GM21825 (cell line): ENCODE results near the gene KIAA0232.

Source experiments
- ATAC-seq: cut with Tn5 transposase; IDR thresholded peaks from one replicate; pipeline ENCODE4 v1.9.1; 2021; ENCODE audit warnings: mild to moderate bottlenecking, moderate library complexity; ENCODE audit not compliant: unreplicated experiment

Gene KIAA0232

DNA sequence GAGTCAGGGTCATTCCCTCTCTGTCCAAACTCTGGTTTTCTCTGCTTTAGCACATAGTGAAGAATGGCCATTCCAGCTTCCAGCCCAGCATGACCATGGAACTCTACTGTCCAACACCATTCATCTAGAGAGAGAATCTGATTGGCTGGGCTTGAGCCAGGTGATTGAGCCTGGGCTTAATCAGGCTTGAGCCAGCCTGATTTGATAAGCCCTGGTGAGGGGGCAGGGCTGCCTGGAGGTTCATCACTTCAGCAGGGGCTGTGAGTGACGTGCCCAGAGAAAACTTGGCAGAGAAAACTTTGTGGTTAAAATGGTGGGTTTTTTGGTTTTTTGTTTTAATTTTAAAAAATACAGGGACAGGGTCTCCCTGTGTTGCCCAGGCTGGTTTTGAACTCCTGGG is 62.5 kb downstream of the KIAA0232 start:
- no peak for ATAC-seq

GRCh38 chr4:6845574-6845973 is 63.0 kb downstream of the KIAA0232 start:
- no peak for ATAC-seq

GRCh38 chr4:6847178-6847577 is 64.7 kb downstream of the KIAA0232 start:
- no peak for ATAC-seq

- ATAC-seq, result no peak
Measured at GRCh38 chr4:6848717-6849305, 66.3 kb downstream of the KIAA0232 start.

DNA sequence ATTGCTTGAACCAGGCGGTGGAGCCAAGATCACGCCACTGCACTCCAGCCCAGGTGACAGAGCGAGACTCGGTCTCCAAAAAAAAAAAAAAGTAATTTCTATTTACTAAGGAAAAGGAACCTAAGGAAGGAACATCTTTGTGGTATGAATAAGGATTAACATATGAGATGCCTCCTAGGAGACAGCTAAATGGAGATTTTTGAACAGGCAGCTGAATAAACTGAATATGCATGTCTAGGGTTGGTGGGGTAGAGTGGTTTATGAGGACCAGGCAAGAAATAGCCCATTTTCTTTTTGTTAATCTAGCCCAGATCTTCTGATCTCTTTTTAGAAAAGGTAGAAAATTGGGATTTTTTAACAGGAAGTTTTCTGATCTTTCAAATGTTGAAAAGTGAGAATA is 67.2 kb downstream of the KIAA0232 start:
- no peak for ATAC-seq

GRCh38 chr4:6851431-6851830 is 68.9 kb downstream of the KIAA0232 start:
- ATAC-seq, result no peak

DNA sequence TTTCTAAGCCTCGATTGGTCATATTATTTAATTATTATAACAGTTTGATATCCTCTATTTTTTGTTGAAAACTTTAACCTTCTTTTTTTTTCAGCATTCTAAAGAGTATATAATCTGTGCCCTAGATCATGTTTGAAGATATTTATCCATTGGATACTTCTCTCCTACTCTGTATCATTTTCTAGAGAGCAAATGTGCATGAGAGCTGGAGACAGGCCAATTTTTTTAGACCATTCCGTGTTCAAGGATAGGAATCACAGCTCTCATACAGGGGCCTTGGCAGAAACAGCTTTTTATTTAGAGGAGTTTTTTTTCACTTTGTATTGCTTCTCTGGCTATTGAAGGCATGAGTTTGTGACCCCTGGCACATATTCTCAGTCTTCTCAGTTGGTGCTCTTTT is 69.4 kb downstream of the KIAA0232 start:
- ATAC-seq, result no peak

- no peak for ATAC-seq
Measured at GRCh38 chr4:6852582-6852981, 70.1 kb downstream of the KIAA0232 start.

- no peak for ATAC-seq
Measured at GRCh38 chr4:6854098-6854744, 71.7 kb downstream of the KIAA0232 start.

DNA sequence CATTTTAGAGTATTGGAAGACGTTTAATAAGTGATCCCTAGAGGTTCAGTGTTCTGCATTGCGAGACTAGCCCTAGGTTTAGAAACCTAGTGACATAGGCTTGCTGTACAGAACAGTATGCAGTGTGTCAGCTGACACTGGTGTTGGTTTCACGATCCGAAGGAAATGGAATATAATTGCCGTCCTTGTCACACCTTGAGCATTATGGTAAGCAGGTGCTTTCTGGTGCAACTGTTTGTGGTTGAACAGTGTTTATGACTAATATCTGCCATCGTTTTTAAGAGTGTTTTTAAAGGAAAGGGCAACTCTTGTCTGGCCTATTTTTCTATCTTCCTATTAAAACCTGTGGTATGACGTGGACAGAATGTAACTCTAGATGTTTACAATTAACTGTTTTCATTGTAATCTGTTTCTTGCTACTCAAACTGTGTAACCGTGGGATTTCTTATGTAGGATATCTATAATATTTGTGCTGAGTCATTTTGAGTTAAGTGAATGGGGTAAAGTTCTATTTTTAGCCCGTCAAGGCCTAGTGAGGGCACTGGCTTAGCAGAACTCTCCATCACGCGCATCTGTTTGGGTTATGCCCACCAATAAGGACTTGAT is 73.3 kb downstream of the KIAA0232 start:
- peak; percentile 92 for ATAC-seq

GRCh38 chr4:6856391-6856790 is 73.9 kb downstream of the KIAA0232 start:
- no peak for ATAC-seq

DNA sequence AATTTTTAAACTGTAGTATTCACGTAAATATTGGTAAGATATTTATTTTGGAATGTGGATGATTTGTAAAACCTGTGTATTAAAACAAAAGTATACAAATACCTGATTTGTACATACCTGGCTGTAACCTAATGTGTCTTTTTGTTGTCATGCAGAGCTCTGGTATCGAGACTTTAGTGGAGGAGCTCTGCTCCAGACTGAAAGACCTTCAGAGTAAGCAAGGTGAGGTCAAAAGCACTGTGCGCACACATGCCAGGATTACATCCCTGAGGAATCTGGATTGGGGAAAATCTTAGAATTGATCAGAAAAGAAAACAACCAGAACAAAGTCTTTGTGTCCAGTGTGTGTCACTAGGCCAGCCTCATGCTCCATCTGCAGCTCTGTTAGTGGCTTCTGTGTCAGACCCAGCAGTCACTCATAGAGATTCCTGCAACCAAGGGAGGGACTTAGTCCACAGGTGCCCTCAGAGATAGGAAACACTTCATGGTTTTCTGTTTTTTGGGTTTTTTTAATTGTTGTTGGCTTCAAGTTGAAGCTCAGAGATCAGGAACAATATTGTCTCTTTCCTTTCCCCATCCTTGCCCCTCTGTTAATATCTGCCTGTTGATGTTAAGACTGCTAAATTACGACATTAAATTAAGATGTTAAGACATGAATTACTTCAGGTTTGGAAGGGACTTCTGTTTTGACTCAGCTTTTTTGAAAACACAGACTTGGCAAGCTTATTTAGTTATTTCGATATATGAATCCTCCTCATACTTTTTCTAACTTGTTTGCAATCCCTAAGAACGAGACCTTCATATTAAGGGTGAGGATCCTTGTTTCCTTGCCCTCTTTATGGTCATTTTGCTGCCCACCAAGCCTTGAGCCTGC is 74.7 kb downstream of the KIAA0232 start:
- no peak for ATAC-seq

- no peak for ATAC-seq
Measured at GRCh38 chr4:6858997-6859396, 76.5 kb downstream of the KIAA0232 start.

GRCh38 chr4:6859543-6859942 is 77.0 kb downstream of the KIAA0232 start:
- no peak for ATAC-seq

GRCh38 chr4:6868386-6868785 is 85.9 kb downstream of the KIAA0232 start:
- ATAC-seq, result no peak

DNA sequence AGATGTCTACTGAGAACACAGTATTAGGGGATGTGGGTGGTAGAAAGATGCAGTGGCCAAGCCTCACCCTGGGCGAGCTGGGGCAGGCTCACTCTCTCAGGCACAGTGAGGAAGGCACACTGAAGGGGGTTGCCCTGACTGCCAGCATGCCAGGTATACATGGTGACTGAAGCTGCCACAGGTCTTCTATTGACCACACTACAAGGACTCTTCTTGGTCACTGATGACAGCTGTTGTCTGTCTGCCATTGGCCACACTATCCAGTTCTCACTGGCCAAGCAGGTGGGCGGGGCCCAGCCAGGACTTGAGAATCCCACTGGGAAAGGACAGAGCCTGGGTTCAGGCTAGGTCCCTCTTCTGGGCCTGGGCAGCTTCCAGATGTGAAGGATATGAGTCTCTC is 87.4 kb downstream of the KIAA0232 start:
- no peak for ATAC-seq

DNA sequence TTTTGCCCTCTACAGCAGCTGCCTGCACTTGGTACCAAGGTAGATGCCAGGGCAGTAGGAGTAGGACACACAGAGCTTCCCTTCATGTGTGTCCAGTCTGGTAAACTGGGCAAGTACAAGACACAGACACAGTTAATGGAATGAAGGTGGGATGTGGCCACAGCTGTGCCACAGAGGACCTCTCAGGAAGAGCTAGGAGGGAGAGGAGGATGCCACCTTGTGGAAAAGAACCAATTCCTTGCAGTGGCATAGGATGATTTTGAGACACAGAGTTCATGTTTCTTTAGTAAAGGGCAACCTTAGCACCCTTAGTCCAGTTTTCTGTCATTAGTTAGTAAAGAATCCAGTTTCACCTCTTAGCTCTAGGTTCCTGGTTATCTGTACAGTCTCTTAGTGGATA is 90.8 kb downstream of the KIAA0232 start:
- no peak for ATAC-seq

GRCh38 chr4:6873792-6874461 is 91.4 kb downstream of the KIAA0232 start:
- no peak for ATAC-seq

- ATAC-seq, result no peak
Measured at GRCh38 chr4:6874981-6875380, 92.5 kb downstream of the KIAA0232 start.

GRCh38 chr4:6875431-6875831 is 92.9 kb downstream of the KIAA0232 start:
- no peak for ATAC-seq

- no peak for ATAC-seq
Measured at GRCh38 chr4:6876440-6876839, 93.9 kb downstream of the KIAA0232 start.
